ENCODE data around the gene SHROOM3.

SHROOM3 gene

GRCh38 chr4:76620723-76621468, 185.9 kb downstream of the SHROOM3 start:
- no peak for DNase-seq (ENCODE audit: low read depth in 3 of 3, low spot score in 1 of 3)

DNA sequence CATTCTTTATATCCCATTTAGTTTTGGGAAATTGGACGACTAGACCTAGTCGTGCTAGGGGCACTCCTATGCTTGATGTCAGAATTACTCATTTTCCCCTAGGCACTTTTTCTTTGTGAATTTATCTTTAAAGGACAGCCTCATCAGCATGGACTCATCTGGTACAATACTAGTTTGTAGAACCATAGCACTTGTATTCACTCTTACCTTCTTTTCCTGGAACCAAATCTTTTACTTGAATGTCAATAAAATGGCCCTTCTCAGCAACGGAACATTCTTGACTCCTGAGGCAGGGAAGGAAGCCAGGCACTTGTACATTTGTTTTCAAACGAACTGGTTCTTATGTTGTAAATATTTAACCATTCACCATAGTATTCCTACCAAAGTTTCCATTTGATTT, 187.1 kb downstream of the SHROOM3 start:
- no peak for DNase-seq (ENCODE audit: low read depth in 3 of 3, low spot score in 1 of 3)

DNA sequence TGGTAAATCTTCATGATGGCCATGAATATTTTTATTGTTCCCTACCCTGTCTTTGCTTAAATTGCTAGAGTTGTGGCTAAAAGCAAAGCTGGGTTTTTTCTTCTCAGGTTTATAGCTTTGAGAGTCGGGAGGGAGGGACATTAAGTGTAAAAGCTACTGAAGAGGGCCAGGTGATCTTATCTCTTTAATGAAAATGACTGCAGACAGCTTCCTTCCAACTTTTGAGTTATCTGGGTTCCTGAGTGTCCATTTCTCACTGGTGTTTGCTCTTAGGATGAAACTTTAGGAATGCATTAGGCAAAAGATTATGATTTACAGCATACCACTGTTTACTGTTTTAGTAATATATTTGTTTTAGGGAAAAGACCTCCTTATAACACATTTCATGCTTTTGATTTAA, 187.7 kb downstream of the SHROOM3 start:
- no peak for DNase-seq (ENCODE audit: low read depth in 3 of 3, low spot score in 1 of 3)

GRCh38 chr4:76623217-76624045, 188.4 kb downstream of the SHROOM3 start:
- DNase-seq (ENCODE audit: low read depth in 3 of 3, low spot score in 1 of 3): no peak

DNA sequence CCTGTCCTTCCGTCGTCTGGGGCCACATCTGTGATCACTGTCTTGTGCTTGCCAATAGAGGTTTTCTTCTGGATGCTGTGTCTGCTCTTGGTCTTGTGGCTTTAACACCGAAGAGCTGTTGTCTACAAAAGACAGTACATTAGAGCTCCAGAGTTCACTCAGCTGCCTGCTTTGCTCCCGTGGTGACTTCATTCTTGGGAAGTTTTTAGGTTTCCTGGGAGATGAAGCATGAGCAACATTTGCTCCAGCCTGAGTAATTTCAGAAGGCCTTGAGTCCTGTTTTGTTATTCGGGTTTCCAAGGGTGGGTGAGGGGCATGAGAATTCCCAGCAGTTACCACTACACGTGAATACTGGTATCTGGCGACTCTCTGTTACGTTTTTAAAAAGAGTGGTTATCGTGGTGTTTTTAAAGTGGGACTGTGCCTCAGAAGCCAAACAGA, 189.2 kb downstream of the SHROOM3 start:
- DNase-seq (ENCODE audit: low read depth in 3 of 3, low spot score in 1 of 3): no peak

DNA sequence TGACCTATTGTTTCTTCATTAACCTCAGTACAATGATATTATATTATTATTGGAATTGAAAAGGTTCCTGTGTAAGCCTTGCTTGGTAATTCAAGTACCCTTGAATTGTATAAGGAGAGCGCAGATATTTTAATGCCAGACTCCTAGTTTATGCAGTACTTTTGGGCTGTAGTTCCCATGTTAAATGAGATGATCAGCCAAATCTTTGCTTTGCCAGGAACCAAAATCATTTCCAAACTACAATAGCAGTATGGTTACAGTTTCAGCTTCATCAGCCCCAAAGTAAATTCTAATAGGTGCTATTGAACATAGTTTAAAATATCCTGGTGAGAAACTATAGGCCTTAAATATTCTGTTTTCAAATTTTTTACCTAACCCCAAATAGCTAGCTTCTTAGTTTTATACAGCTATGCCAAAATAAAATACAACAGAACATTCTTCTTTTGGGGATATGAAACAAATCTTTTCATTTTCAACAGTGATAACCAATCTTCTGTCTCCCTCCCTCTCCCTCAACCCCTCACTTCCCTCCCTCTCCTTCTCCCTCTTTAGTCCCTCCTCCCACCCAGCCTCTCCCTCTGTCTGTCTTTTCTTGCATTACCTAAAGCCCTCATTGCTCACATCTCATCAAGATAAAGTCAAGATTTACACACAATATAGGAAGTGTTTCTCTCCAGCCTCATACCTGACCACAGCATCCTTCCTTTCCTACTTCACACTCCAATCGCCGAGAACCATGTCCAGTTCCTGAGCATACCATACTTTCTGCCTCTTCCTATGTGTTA, 190.1 kb downstream of the SHROOM3 start:
- DNase-seq (ENCODE audit: low read depth in 3 of 3, low spot score in 1 of 3): no peak

DNA sequence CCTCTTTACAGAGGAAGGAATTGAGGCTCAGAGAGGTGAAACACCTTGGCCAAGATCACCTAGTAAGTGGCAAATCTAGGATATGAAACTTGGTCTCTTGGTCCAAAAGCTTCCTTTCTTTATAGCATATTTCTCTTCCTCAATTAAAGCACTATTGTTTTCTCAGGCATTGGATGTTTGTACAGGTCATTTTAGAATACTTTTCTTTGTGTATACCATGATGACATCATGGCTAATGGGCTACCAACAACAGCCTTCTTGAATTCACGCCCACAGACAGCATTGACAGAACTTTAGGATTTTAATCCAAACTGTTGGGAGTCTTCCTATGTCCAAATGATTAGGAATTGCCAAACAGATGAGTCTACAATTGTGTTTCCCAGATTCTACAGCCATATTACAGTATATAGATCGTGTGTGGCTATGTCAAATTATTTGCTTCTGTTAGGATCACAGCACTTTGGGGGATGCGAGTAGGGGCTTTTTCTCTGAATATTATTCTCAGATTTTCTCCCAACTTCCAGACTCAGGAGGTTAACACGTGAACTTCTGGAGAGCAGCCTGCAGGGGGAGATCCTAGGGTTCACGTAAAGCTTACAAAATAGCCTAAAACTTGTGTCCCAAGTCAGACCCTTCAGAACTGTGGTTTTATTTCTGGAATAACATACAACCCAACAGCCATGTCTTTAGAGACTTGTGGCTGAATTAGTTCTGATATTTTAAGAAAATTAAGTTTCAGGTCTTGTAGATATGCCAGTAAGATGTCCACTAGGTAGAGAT, 191.8 kb downstream of the SHROOM3 start:
- no peak for DNase-seq (ENCODE audit: low read depth in 3 of 3, low spot score in 1 of 3)

- DNase-seq (ENCODE audit: low read depth in 3 of 3, low spot score in 1 of 3): no peak
These were observed 193.2 kb downstream of the SHROOM3 start for GRCh38 chr4:76628251-76628650.

- DNase-seq (ENCODE audit: low read depth in 3 of 3, low spot score in 1 of 3): no peak
These were observed 195.7 kb downstream of the SHROOM3 start for GRCh38 chr4:76630741-76631140.

DNA sequence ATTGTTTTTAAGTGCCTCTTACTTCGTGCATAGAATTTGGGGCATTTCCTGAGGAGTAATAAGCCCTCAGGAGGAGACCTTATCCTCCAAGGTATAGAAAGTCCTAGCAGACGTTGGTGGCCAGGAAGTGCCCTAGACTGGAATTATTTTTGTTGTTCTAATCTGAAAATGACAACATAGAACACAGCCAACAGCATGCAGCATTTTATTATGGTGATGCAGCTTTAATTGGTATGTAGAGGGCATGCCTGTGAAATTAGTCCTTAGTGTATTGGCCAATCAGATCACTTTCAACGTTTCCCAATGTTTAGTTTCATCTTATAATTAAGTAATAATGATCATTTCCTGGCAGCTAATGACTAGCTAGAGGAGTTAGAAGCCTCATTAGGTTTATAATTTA, 199.2 kb downstream of the SHROOM3 start:
- DNase-seq (ENCODE audit: low read depth in 3 of 3, low spot score in 1 of 3): no peak

GRCh38 chr4:76637712-76638361, 202.8 kb downstream of the SHROOM3 start:
- no peak for DNase-seq (ENCODE audit: low read depth in 3 of 3, low spot score in 1 of 3)

DNA sequence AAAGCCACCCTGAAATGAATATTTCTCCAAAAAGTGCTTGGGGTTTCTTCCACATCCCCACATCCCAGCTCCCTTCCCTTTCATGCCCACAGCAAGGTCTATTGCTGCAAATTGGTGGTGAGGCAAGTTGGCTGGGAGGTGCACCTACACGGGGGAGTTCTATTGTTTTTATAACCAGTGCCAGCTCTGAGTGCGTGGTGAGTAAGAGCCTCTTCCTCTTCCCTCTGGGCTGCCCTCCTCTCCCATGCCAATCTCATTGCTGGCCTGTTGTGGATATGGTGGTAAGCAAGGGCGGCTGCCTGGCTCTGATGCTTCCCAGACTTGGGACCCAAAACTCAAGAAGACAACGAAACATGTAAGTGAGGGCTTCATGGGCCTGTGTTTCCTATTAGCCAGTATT, 204.3 kb downstream of the SHROOM3 start:
- DNase-seq (ENCODE audit: low read depth in 3 of 3, low spot score in 1 of 3): no peak

DNA sequence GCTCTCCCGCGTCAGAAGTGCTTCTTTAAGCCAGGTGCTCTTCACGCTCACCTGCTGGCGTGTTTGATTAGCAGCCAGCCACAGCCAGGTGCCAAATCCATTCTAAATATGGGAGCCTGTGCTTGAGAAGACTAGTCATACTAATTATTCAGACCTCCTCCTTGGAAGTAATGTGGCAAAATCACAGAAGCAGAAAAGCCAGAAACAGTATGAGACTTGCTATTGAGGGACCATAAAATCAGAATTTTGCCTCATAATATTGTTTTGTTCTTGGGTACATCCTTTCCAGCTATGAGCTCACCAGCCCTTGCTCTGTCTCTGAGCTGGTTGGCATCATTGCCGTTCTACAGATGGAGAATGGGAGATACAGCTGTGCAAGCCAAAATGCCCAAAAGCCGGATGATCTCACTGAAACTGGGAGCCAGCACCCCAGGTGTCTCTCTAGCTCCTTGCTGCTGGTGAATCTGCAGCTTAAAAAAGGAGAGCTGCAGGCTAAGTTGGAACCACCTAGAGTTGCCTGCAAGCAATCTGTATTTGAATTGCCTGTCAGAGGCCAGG, 205.4 kb downstream of the SHROOM3 start:
- no peak for DNase-seq (ENCODE audit: low read depth in 3 of 3, low spot score in 1 of 3)

DNA sequence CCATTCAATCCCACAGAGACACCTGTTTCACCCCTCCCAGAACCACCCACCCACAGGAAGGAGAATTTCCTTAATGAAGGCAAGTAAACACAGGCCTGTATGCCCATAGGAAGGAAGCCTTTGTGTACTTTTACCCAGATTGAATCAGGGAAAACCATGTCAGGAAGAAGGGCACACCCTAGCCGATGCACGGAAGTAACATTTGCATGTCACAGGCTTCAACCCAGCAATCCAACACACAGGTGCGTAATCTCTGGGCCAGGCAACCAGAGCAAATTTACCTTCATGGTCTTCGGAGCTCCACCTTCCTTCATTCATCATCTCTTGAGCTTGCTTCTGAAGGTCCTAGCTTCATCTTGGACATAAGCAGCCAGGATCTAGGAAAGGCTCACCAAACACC, 206.3 kb downstream of the SHROOM3 start:
- no peak for DNase-seq (ENCODE audit: low read depth in 3 of 3, low spot score in 1 of 3)

GRCh38 chr4:76641758-76642157, 206.7 kb downstream of the SHROOM3 start:
- DNase-seq (ENCODE audit: low read depth in 3 of 3, low spot score in 1 of 3): no peak

GRCh38 chr4:76644831-76645485, 209.9 kb downstream of the SHROOM3 start:
- DNase-seq (ENCODE audit: low read depth in 3 of 3, low spot score in 1 of 3): no peak

GRCh38 chr4:76649086-76649485, 214.1 kb downstream of the SHROOM3 start:
- no peak for DNase-seq (ENCODE audit: low read depth in 3 of 3, low spot score in 1 of 3)

DNA sequence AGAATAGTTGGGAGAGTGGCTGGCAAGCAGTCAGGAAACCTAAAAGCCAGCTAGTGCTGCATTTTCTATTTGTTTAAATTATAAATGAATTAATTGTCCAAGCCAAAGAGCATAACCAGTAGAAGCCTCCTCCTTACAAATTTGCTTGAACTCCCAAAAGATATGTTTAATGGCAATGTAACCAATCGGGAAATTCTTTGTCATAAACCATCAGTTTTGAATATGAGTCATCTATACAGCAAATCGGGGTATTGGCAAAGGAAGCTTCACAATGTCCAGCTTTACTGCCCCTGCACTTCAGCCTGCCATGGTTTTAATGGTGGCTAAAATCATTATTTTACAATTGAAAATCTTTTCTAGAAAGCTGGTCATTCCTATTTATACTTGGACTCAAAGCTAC, 216.6 kb downstream of the SHROOM3 start:
- DNase-seq (ENCODE audit: low read depth in 3 of 3, low spot score in 1 of 3): no peak

GRCh38 chr4:76652389-76652788, 217.4 kb downstream of the SHROOM3 start:
- DNase-seq (ENCODE audit: low read depth in 3 of 3, low spot score in 1 of 3): no peak

DNA sequence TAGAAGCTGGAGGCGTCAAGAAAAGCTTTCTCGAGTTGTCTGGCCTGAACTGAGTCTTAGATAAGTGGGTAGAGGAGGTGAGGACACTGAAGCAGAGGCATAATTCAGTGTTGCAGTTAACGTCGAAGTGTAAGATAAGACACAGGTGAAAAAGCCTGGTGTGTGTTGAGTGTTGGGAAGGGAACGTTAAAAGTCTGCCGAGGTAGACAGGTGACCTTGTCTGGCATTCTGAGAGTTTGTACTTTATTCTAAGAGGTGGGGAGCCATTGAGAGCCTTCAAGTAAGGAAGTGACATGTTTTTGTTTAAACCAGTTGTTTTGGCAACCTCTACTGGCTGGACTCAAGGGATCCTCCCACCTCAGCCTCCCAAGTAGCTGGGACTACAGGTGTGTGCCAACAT, 219.1 kb downstream of the SHROOM3 start:
- no peak for DNase-seq (ENCODE audit: low read depth in 3 of 3, low spot score in 1 of 3)

Measured in stimulated activated CD4-positive, alpha-beta T cell treated with anti-CD3 and anti-CD28 coated beads, TNF-alpha, amount 100 ng/mL, for 1 hour (primary cell).